NCI-H524 (cell line): Measurements from ENCODE around the gene GSTT4.
"Not testable (repeated sequence)": the region's sequence is repeated elsewhere in the genome, so short reads cannot be mapped to it uniquely, and the experiment has no call there.

Experiments
- DNase-seq, 2 experiments: peaks; one replicate each; lab custom pipeline; 2025; lab: John Stamatoyannopoulos, UW

GSTT4 gene

GRCh38 chr22:23989583-23990244, 15.5 kb downstream of the GSTT4 start:
- DNase-seq, result not testable (repeated sequence)

- DNase-seq, result not testable (repeated sequence)
Measured at GRCh38 chr22:23986538-23987178, 18.6 kb downstream of the GSTT4 start.

DNA sequence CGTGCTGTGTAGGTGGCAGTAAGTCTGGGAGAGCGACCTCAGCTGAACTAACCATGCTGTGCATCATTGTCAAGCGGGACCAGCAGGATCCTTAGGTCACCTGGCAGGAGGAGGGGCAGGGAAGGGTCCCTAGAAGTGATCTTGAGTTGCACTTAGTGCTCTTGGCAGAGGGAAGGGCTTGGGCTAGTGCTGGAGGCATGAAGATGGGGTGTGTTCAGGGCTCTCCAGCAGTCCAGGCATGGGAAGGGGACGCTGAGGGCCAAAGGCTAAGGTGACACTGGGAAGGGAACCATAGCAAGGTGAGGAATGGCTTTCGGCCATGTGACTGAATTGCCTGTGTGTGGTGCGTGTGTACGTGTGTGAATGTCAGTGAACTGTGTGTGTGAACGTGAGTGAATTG, 19.2 kb downstream of the GSTT4 start:
- not testable (repeated sequence) for DNase-seq

- DNase-seq, result peak in 1 of 2 experiments; percentile 57
Measured at GRCh38 chr22:23984430-23984829, 20.8 kb downstream of the GSTT4 start.

DNA sequence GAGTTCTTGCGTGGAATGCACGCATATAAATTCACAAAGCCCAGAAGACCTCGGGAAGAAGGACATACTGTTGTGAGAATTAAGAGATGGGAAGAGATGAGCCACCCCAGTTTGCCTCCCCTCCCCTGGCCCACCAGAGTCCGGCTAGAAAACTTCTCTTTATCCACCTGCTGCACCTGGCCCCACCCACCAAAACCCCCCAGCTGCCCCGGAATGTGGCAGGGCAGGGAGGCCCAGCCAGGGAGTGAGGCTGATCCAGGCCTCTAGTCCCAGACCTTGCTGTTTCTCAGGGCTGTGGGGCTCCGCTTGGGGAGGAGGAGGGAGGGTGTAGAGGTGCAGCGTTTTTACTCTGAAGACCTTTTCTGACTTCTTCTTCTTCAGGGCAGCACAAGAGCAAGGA, 24.7 kb downstream of the GSTT4 start:
- not testable (repeated sequence) for DNase-seq

GRCh38 chr22:23979557-23980240, 25.6 kb downstream of the GSTT4 start, which contains the start of gene GSTT2:
Gene GSTT2, plus strand, starts transcription at chr22:23980134.
- DNase-seq, result not testable (repeated sequence)

DNA sequence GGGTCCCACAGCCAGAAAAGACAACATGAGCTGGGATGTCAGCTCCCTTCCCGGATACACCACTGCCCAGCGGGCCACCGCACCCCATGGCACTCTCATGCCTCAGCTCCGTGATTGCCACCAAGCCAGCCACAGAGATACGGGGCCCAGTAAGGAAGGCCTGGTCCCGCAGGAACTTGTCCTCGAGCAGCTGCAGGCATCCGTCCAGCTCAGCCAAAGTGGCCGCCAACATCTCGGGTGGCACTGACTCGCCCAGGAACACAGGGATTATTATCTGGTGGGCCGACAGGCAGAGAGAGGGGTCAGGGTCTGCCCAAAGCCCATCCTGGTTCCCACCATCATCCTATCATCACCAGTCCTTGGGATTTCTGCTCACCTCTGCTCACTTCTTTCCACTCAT, 27.9 kb downstream of the GSTT4 start:
- not testable (repeated sequence) for DNase-seq

- not testable (repeated sequence) for DNase-seq
Measured at GRCh38 chr22:23974836-23975352, 30.4 kb downstream of the GSTT4 start.

DNA sequence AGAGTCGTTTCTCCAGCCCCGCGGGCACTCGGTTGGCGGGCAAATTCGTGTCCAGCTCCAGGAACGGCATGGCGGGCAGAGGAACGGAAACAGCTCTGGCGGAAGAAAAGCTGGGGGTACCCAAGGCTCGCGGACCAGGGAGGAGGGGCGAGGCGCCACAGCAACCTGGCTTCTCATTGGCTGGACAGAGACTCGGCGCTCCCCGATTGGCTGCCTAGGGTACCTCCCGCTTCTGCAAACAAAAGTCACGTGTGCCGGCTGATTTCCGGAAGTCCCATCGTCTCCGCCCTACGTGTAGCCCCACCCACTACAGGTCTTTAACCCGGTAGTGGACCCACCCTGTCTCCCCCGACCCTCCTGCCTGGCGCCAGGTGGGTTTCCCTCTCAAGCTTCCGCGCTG, 30.9 kb downstream of the GSTT4 start, which contains the start of gene DDT:
TSS of gene DDT (minus strand) at position 97 of the 400 bp plus-strand sequence. CDS start at position 70, 27 bp downstream.
- DNase-seq, result not testable (repeated sequence)

GRCh38 chr22:23971927-23972326, 33.3 kb downstream of the GSTT4 start:
- not testable (repeated sequence) for DNase-seq

DNA sequence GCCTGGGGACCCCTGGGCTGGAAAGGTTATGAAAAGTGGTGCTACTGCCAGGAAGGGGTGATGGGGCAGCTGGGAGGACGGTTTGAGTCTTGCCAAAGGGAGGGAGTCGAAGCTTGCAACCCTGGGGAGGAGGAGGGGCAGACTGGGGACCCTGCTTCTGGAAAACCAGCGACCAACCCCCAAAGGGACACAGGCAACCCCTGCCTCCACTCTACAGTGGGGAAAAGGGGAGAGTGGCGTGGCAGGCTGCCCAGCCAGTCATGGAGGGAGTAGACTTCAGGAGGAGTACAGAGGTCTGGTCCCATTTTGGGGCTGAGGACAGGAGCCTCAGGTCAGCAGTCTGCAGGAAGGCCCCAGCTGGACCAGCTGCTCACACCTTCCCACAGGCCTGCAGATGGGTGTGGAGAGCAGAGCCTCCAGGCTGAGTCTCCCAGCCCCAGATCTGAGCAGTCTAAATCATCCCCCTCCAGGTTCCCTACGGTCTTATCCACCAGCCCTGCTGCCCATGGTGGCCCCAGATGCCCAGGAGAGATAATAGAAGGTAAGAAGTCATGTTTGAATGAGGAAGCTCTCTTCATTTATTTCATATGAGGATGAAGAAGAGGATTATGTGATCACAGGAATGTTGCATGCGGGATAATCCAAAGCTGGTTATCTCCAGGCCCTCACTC, 34.3 kb downstream of the GSTT4 start:
- DNase-seq, result no peak

- DNase-seq, result no peak
Measured at GRCh38 chr22:23970201-23970641, 35.0 kb downstream of the GSTT4 start.

DNA sequence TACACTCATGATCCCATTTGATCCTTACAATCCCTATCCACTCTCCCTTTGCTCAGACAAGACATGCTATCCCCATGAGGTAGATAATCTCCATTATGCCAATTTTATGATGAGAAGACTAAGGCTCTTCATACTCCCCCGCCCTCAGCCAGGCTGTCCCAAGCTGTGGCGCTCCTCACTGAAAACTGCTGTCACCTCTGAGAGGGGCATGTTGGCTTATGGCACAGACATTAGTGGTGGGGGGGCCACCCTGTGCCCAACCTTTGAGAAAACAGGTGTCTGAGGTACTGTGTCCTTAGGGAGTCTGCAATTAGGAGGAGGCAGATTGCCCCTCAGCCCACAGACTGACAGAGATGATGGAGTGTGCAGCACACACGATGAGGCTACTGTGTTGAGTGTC, 36.2 kb downstream of the GSTT4 start:
- DNase-seq, result no peak

- DNase-seq, result not testable (repeated sequence)
Measured at GRCh38 chr22:23966568-23966967, 38.7 kb downstream of the GSTT4 start, which contains the start of gene DDTL. Gene DDTL, plus strand, starts transcription at chr22:23966888. Its CDS starts 27 bp downstream, at chr22:23966915.

DNA sequence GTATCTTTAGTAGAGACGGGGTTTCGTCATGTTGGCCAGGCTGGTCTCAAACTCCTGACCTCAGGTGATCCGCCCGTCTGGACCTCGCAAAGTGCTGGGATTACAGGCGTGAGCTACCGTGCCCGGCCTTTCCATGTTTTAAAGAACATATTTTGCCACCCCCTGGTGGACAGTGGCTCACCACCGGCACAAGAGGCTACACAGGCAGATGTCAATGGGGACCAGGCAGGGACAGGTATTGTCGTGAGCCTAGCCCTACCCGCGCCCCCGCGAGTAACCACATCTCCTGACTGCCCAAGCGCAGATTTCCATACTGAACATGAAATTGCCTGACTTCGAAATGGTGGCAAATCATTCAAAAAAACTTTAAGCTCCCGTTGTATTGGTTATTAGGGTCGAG, 39.2 kb downstream of the GSTT4 start:
- not testable (repeated sequence) for DNase-seq

DNA sequence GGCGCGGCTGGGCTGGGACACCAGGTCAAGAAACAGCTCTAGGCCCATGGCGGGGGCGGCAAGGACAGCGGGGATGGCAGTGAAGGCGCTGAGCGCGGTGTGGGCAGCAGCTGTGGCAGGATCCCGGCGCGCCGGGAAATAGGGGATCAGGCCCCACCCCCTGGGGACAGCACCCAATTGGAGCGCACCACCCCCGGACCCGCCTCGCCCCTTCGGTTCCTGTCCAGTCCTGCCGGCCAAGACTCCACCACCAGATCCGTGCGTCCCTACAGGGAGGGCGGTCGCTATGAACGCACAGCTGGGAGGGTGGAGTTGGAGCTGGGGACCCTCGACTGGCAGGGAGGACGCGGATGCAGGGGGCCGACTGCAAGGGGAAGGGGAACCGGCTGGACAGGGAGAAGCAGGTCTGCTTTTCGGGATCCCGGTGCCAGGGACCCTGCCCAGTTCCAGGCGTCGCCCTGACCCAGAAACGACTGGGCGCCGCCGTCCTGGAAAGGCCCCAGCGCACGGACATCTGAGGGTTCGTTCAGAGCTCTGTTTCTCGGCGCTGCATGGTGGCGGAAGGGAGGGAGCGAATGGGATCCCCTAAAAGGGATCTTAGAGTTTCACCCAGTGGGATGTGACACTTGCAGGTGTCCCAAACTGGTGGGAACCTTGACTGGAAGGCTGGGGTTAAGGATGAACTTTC, 44.0 kb downstream of the GSTT4 start, which contains the start of gene GSTT2B:
TSS of gene GSTT2B (minus strand) at position 112 of the 688 bp plus-strand sequence. CDS start at position 48, 64 bp downstream.
- DNase-seq, result not testable (repeated sequence)

DNA sequence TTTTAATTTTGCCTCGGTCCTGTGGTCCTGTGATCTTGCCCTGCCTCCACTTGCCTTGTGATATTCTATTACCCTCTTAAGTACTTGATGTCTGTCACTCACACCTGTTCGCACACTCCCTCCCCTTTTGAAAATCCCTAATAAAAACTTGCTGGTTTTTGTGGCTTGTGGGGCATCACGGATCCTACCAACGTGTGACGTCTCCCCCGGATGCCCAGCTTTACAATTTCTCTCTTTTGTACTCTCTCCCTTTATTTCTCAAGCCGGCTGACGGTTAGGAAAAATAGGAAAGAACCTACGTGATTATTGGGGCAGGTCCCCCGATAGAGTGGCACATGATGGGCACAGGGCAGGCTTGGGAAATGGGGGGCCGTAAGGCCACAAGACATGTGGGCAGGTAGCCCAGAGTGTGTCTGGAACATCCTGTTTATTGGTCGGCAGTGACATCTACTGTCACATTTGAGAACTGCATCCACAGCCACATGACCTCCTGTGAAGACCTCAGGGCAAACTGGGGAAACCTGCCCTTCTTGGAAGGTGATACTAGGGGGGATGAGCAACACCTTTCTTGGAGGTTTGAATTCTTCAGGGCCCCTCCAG, 48.9 kb downstream of the GSTT4 start:
- peak; percentile 55 to 78 for DNase-seq

DNA sequence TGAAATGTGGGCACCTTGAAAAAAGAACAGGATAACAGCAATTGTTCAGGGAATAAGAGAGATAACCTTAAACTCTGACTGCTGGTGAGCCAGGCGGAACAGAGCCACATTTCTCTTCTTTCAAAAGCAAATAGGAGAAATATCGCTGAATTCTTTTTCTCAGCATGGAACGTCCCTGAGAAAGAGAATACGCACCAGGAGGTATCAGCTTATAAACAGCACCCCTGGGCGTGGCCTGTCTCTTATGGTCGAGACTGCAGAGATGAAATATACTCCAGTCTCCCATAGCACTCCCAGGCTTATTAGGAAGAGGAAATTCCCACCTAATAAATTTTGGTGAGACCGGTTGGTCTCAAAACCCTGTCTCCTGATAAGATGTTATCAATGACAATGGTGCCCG, 49.4 kb downstream of the GSTT4 start:
- DNase-seq, result not testable (repeated sequence)

GRCh38 chr22:23954991-23955305, 50.3 kb downstream of the GSTT4 start:
- DNase-seq, result not testable (repeated sequence)

DNA sequence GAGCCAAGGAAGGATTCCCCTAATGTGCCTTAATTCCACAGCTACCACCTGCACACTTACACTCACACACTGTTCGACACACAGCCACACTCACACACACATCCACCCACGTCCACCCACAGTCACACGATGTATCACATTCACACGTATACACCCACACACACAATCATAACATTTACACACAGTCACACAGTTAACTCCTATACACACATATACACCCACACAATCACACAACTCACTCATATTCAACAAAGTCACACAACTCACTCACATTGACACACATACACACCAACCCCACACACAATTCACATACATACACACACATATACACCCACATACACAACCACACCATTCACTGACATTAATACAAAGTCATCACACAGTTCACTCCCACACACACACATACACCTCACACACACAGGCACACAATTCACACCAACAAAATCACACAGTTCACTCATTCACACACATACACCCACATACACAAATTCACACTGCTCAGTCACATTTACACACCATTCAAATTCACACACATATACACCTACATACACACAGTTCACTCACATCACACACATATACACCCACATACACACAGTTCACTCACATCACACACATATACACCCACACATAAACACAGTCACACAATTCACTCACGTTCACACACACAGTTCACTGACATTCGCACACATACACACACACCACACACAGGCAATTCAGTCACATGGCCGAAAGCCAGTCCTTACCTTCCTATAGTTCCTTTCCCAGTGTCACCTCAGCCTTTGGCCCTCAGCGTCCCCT, 50.9 kb downstream of the GSTT4 start:
- DNase-seq, result not testable (repeated sequence)
